KMS-11 (cell line): ENCODE data around the gene PTMS.

Experiments
- H2AFZ ChIP-seq: fragments of 200-600 bp; sonication (generic); 2 replicates; pipeline ENCODE4 v1.6.1; 2016; ENCODE audit warnings: antibody characterized with exemption, mixed run types, low read depth
- H3K27ac ChIP-seq: fragments of 200-600 bp; sonication (generic); 2 replicates; pipeline ENCODE4 v1.6.1; 2016; ENCODE audit warnings: mild to moderate bottlenecking, mixed run types
- H3K27me3 ChIP-seq: fragments of 200-600 bp; sonication (generic); 2 replicates; pipeline ENCODE4 v1.6.1; 2017; ENCODE audit warnings: mild to moderate bottlenecking, low read depth, mixed run types, moderate library complexity; ENCODE audit not compliant: insufficient read depth
- H3K36me3 ChIP-seq: fragments of 200-600 bp; sonication (generic); 2 replicates; pipeline ENCODE4 v1.6.1; 2017; ENCODE audit warnings: mild to moderate bottlenecking, mixed run types; ENCODE audit not compliant: insufficient read depth
- H3K4me1 ChIP-seq: fragments of 200-600 bp; sonication (generic); 2 replicates; pipeline ENCODE4 v1.6.1; 2016; ENCODE audit warnings: mild to moderate bottlenecking, low read depth, mixed run types; ENCODE audit not compliant: poor library complexity, severe bottlenecking
- H3K4me2 ChIP-seq: fragments of 200-600 bp; sonication (generic); 2 replicates; pipeline ENCODE4 v1.7.0; 2016; ENCODE audit warnings: mild to moderate bottlenecking, mixed run types
- H3K4me3 ChIP-seq: fragments of 200-600 bp; sonication (generic); IDR thresholded peaks from 2 replicates; pipeline ENCODE4 v1.6.1; 2017; ENCODE audit warnings: low read depth, low read length, mixed read lengths; ENCODE audit not compliant: insufficient read depth
- H3K79me2 ChIP-seq: fragments of 200-600 bp; sonication (generic); 2 replicates; pipeline ENCODE4 v1.6.1; 2016; ENCODE audit warnings: low read depth, mixed run types; ENCODE audit not compliant: insufficient read depth
- H3K9ac ChIP-seq: fragments of 200-600 bp; sonication (generic); 2 replicates; pipeline ENCODE4 v1.6.1; 2016; ENCODE audit warnings: mild to moderate bottlenecking, mixed run types
- H4K20me1 ChIP-seq: fragments of 200-600 bp; sonication (generic); 2 replicates; pipeline ENCODE4 v1.6.1; 2016; ENCODE audit warnings: mild to moderate bottlenecking, mixed run types; ENCODE audit not compliant: insufficient read depth
- TF ChIP-seq, protein P1 (sequence below): fragments of 200-600 bp; sonication (generic); conservative IDR thresholded peaks from 2 replicates; pipeline ENCODE4 v1.6.1; 2017; ENCODE audit warnings: low read depth, mild to moderate bottlenecking, antibody characterized with exemption, low read length, moderate library complexity, mixed read lengths

Gene PTMS

DNA sequence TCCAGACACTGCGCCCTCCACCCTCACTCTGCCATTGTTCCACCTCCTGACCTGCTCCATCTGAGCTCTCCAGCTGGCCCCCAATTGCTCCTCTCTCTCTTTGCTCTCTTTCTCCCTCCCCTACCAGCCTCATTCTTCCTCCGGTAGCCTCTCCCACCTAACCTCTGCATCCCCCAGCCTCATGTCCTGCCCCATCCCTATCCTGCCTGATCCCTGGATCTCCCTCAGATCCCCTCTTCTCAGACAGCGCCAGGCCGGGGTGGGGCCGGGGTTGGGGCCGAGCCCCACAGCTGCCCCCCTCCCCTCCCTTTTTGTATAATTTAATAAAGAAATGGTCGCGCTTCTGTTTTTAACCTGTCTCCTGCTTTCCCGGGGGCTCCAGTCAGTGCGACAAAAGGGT lies 4.4 kb downstream of the PTMS start:
- H3K9ac ChIP-seq, result no peak overlapping the region
- H3K4me3 ChIP-seq, result no peak overlapping the region
- TF ChIP-seq, protein P1, sequence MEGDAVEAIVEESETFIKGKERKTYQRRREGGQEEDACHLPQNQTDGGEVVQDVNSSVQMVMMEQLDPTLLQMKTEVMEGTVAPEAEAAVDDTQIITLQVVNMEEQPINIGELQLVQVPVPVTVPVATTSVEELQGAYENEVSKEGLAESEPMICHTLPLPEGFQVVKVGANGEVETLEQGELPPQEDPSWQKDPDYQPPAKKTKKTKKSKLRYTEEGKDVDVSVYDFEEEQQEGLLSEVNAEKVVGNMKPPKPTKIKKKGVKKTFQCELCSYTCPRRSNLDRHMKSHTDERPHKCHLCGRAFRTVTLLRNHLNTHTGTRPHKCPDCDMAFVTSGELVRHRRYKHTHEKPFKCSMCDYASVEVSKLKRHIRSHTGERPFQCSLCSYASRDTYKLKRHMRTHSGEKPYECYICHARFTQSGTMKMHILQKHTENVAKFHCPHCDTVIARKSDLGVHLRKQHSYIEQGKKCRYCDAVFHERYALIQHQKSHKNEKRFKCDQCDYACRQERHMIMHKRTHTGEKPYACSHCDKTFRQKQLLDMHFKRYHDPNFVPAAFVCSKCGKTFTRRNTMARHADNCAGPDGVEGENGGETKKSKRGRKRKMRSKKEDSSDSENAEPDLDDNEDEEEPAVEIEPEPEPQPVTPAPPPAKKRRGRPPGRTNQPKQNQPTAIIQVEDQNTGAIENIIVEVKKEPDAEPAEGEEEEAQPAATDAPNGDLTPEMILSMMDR, result no peak
- H3K79me2 ChIP-seq, result no peaks in the 10 kb centered on the region
- no peak overlapping the region for H3K4me2 ChIP-seq
- no peaks in the 10 kb centered on the region; the same call in 1 of the 2 replicates for H3K27me3 ChIP-seq
- peaks cover 6% of the 10 kb centered on the region for H3K4me1 ChIP-seq
- no peak overlapping the region for H2AFZ ChIP-seq
- no peak overlapping the region for H3K27ac ChIP-seq
- no peaks in the 10 kb centered on the region for H4K20me1 ChIP-seq
- H3K36me3 ChIP-seq, result no peaks in the 10 kb centered on the region

DNA sequence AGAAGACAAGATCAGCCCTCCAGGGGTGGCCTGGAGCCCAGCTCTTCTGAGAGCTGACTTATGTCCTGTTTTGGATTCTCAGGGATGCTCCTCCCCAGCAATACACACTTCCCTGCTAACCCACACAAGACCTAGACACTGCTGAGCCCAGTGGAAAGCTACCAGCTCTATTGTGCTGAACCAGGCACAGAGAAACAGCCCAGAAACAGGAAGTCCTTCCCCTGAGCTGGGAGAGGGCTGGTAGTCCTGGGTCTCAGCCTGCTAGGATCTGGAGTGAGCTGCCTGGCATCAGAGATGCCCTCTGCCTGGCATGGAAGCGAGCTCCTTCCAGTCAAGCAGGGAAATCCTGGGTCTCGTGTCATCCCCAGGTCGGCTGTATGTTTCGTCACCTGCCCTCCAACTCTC lies 4.9 kb downstream of the PTMS start:
- no peak overlapping the region for H3K4me3 ChIP-seq
- H3K4me1 ChIP-seq, result peaks cover 6% of the 10 kb centered on the region
- H3K79me2 ChIP-seq, result no peaks in the 10 kb centered on the region
- H3K36me3 ChIP-seq, result no peaks in the 10 kb centered on the region
- no peaks in the 10 kb centered on the region for H4K20me1 ChIP-seq
- no peak overlapping the region for H3K9ac ChIP-seq
- no peak overlapping the region for H2AFZ ChIP-seq
- H3K4me2 ChIP-seq, result no peak overlapping the region
- no peaks in the 10 kb centered on the region for H3K27me3 ChIP-seq
- H3K27ac ChIP-seq, result no peak overlapping the region
- TF ChIP-seq, protein P1, result no peak

DNA sequence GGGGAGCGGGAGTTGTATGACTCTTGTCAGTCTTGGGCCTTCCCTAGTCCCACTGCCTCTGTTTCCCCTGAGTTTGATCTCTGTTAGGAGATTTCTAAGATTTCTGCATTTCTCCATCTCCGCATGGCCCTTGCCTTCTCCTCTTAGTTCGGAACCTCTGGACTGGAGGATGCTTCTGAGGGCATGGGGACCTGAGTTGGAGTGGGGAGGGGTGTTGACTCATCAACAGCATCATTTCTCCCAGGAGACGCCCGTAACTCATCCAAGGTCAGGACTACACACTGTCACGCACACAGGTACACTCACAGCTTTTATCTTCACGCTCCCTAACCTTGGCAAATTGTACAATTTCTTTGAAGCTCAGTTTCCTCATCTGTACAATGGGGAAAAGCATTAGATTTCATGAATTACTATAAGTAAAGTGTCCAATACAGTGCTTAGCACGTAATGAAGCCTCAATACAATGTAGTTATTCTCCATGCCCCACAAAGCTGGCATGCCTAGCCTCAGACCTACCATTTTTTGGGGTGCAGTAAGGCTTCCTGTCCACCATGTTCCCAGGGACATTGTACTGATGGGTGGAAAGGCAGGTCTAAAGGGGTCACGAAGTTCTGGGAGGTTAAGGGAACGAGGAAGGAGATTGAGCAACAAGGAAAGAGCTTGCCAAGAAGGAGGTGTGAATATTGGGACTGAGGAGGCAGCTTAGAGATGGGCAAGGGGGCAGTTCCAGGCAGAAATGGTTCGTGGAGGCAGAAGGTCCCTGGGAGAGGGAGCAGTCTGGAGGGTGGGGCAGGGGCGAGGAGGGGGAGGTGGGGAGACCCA lies 5.6 kb downstream of the PTMS start:
- Histone ChIP-seq H3K79me2 (no peaks in the 10 kb centered on the region), H3K36me3 (no peaks in the 10 kb centered on the region), H3K9ac (no peak overlapping the region), H3K4me2 (no peak overlapping the region), H3K27me3 (no peaks in the 10 kb centered on the region), H4K20me1 (no peaks in the 10 kb centered on the region), H3K27ac (no peak overlapping the region), H2AFZ (no peak overlapping the region), H3K4me3 (no peak overlapping the region), H3K4me1 (peaks cover 6% of the 10 kb centered on the region)
- TF ChIP-seq, protein P1, result no peak

DNA sequence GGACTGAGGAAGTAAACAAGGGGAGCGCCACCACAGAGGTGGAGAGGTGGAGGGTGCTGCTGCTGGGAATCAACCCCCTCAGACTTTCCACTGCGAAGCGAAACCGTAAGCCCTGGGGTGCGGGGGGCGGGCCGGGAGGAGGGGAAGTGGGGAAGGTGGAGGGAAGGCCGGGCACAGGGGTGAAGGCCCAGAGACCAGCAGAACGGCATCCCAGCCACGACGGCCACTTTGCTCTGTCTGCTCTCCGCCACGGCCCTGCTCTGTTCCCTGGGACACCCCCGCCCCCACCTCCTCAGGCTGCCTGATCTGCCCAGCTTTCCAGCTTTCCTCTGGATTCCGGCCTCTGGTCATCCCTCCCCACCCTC lies 6.2 kb downstream of the PTMS start, which contains the start of gene LAG3:
Gene LAG3, plus strand, starts transcription at position 190 of the 365 bp plus-strand sequence. CDS start 333 bp downstream, outside the sequence.
- Histone ChIP-seq H3K36me3 (no peaks in the 10 kb centered on the region), H3K4me2 (no peak within 1 kb of the TSS), H4K20me1 (no peaks in the 10 kb centered on the region), H3K4me1 (peaks cover 6% of the 10 kb centered on the region), H3K79me2 (no peaks in the 10 kb centered on the region), H3K27ac (no peak within 1 kb of the TSS), H3K9ac (no peak within 1 kb of the TSS), H3K27me3 (no peaks in the 10 kb centered on the region), H3K4me3 (no peak within 1 kb of the TSS), H2AFZ (no peak within 1 kb of the TSS)
- TF ChIP-seq, protein P1, result no peak
